K562 (cell line): ENCODE results near the gene CRK. TPM values are rescaled to one million over a fixed set of nuclear protein-coding genes. Genes with fewer than 3 reads are reported as not detected.

Experiments
- DACH1 ChIP-seq: fragments of 450-650 bp; IDR thresholded peaks from 2 replicates; pipeline ENCODE4 v1.6.1; 2018; ENCODE audit not compliant: partially characterized antibody
- GABPA ChIP-seq: fragments of 200-800 bp; sonication (Bioruptor generic); conservative IDR thresholded peaks from 2 replicates; pipeline ENCODE4 v1.6.1; 2016; ENCODE audit warnings: low read depth, missing genetic modification characterization, missing compliant biosample characterization
- GABPB1 ChIP-seq: sonication (generic); formaldehyde crosslinking; IDR thresholded peaks from 2 replicates; pipeline ENCODE4 v1.8.0; 2022; ENCODE audit warnings: mild to moderate bottlenecking, missing genetic modification reagents
- HINFP ChIP-seq: fragments of 450-650 bp; conservative IDR thresholded peaks from 2 replicates; pipeline ENCODE4 v1.6.1; 2016; ENCODE audit warnings: missing genetic modification characterization, low read depth, mild to moderate bottlenecking, control low read depth, missing compliant biosample characterization
- HNRNPH1 ChIP-seq: fragments of 200-400 bp; formaldehyde crosslinking; optimal IDR thresholded peaks from 2 replicates; pipeline ENCODE3; 2017; ENCODE audit warnings: low read depth, mild to moderate bottlenecking, low read length, moderate library complexity
- MIER1 ChIP-seq: fragments of 450-650 bp; IDR thresholded peaks from 2 replicates; pipeline ENCODE4 v1.6.1; 2016; ENCODE audit warnings: antibody characterized with exemption, mild to moderate bottlenecking, low read depth
- SIN3A ChIP-seq, 2 experiments: fragments of 150-350 bp in 1 of 2; IDR thresholded peaks; 2 replicates each; pipeline ENCODE4 v1.6.1; 2011 to 2016; ENCODE audit warnings: borderline replicate concordance in 2 of 2, low read depth in 2 of 2, low read length in 2 of 2, mild to moderate bottlenecking in 2 of 2, moderate library complexity in 2 of 2; ENCODE audit not compliant: control insufficient read depth in 1 of 2
- THAP7 ChIP-seq: fragments of 250-450 bp; sonication (Bioruptor Pico); IDR thresholded peaks from 2 replicates; pipeline ENCODE4 v1.5.0; 2021
- ZNF12 ChIP-seq: sonication (generic); formaldehyde crosslinking; IDR thresholded peaks from 2 replicates; pipeline ENCODE4 v1.4.0; 2020; ENCODE audit warnings: mild to moderate bottlenecking, missing genetic modification reagents
- ZNF445 ChIP-seq: fragments of 250-450 bp; sonication (Bioruptor Pico); IDR thresholded peaks from 2 replicates; pipeline ENCODE4 v1.4.0; 2020; ENCODE audit warnings: low read depth, mild to moderate bottlenecking, moderate library complexity
- ZNF696 ChIP-seq: fragments of 250-450 bp; sonication (Bioruptor Pico); conservative IDR thresholded peaks from 2 replicates; pipeline ENCODE4 v1.4.0; 2020; ENCODE audit warnings: mild to moderate bottlenecking, moderate library complexity
- polyA plus RNA-seq, 8 experiments: library from polyadenylated mRNA; depleted of rRNA in 4 of 8; stranded (reverse) in 5 of 8; unstranded in 3 of 8; fragments of >200 nt; fragmentation: Nextera tagmentation in 2 of 8; fragmentation: Illumina TruSeq in 1 of 8; extraction: Ambion mirVana in 2 of 8; extraction: Trizol in 1 of 8; gene quantifications; 2 replicates each; pipeline versions ENCODE4 v1.2.1 to v1.2.3, GENCODE V29; 2011 to 2014; ENCODE audit warnings: inconsistent platforms in 1 of 8, missing spikeins in 1 of 8
- total RNA-seq, 7 experiments: library from RNA; depleted of rRNA in 6 of 7; stranded (reverse); fragments of >200 nt in 6 of 7; fragmentation: Illumina TruSeq in 2 of 7; extraction: Trizol in 2 of 7; gene quantifications; 2 replicates each; pipeline versions ENCODE4 v1.2.1 to v1.2.3, GENCODE V29; 2011 to 2021; ENCODE audit warnings: low replicate concordance in 1 of 7
- TF ChIP-seq, protein P1 (sequence below): fragments of 200-800 bp; sonication (Bioruptor generic); IDR thresholded peaks from 2 replicates; pipeline ENCODE4 v1.6.1; 2016; ENCODE audit warnings: missing genetic modification characterization, missing compliant biosample characterization
- TF ChIP-seq, protein P2 (sequence below), 2 experiments: fragments of 450-650 bp in 1 of 2; sonication (generic) in 1 of 2; formaldehyde crosslinking in 1 of 2; IDR thresholded peaks in 1 of 2; conservative IDR thresholded peaks in 1 of 2; 2 replicates each; pipeline versions ENCODE4 v1.6.1 to v1.8.1; 2016 to 2023; ENCODE audit warnings: mild to moderate bottlenecking in 2 of 2, moderate library complexity in 2 of 2, inconsistent platforms in 1 of 2, missing genetic modification reagents in 1 of 2
- TF ChIP-seq, protein P3 (sequence below): sonication (generic); formaldehyde crosslinking; IDR thresholded peaks from 2 replicates; pipeline ENCODE4 v1.8.0; 2022; ENCODE audit warnings: mild to moderate bottlenecking, low read depth, missing genetic modification reagents
- TF ChIP-seq, protein P4 (sequence below): fragments of 250-450 bp; sonication (Bioruptor Pico); IDR thresholded peaks from 2 replicates; pipeline ENCODE4 v1.8.0; 2021; ENCODE audit warnings: mild to moderate bottlenecking, moderate library complexity

The CRK gene
- total and polyA plus RNA-seq, 9 of the 15 experiments (the other 6 are each of a cell fraction or from before 2014, with no cell fraction given), result 13.1 to 40.2 (median 26.1) TPM

DNA sequence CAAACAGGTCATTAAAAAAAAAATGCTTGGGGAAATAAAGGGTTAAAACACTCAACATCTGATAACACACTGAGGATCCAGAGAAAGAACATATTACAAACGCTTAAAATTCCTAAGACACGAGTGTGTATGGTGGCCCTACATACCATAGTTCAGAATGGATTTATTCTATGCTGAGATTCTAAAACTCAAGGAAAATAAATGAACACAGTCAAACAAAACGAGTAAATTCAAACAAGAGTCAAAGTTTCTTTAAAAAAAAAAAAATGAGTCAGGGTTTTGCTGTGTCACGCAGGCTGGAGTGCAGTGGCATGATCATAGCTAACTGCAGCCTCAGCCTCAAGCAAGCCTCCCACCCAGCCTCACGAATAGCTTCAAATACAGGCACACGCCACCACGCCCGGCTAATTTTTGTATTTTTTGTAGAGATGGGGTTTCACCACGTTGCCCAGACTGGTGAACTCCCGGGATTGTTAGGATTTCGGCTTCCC is 17.4 kb downstream of the CRK start (continued):
- TF ChIP-seq, protein P1, sequence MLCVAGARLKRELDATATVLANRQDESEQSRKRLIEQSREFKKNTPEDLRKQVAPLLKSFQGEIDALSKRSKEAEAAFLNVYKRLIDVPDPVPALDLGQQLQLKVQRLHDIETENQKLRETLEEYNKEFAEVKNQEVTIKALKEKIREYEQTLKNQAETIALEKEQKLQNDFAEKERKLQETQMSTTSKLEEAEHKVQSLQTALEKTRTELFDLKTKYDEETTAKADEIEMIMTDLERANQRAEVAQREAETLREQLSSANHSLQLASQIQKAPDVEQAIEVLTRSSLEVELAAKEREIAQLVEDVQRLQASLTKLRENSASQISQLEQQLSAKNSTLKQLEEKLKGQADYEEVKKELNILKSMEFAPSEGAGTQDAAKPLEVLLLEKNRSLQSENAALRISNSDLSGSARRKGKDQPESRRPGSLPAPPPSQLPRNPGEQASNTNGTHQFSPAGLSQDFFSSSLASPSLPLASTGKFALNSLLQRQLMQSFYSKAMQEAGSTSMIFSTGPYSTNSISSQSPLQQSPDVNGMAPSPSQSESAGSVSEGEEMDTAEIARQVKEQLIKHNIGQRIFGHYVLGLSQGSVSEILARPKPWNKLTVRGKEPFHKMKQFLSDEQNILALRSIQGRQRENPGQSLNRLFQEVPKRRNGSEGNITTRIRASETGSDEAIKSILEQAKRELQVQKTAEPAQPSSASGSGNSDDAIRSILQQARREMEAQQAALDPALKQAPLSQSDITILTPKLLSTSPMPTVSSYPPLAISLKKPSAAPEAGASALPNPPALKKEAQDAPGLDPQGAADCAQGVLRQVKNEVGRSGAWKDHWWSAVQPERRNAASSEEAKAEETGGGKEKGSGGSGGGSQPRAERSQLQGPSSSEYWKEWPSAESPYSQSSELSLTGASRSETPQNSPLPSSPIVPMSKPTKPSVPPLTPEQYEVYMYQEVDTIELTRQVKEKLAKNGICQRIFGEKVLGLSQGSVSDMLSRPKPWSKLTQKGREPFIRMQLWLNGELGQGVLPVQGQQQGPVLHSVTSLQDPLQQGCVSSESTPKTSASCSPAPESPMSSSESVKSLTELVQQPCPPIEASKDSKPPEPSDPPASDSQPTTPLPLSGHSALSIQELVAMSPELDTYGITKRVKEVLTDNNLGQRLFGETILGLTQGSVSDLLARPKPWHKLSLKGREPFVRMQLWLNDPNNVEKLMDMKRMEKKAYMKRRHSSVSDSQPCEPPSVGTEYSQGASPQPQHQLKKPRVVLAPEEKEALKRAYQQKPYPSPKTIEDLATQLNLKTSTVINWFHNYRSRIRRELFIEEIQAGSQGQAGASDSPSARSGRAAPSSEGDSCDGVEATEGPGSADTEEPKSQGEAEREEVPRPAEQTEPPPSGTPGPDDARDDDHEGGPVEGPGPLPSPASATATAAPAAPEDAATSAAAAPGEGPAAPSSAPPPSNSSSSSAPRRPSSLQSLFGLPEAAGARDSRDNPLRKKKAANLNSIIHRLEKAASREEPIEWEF (CRISPR knock-in tag), result no peak
- TF ChIP-seq HNRNPH1 (no peak), SIN3A (IDR thresholded peaks at IDR 0.05; ENCODE audit: borderline replicate concordance in 2 of 2, control insufficient read depth in 1 of 2, low read depth in 2 of 2, low read length in 2 of 2) (no peak), GABPA (no peak), THAP7 (CRISPR knock-in tag) (no peak), MIER1 (no peak), ZNF445 (CRISPR knock-in tag) (no peak), DACH1 (no peak), HINFP (tag) (no peak), GABPB1 (CRISPR knock-in tag) (no peak), ZNF12 (CRISPR knock-in tag) (no peak), ZNF696 (no peak)
- TF ChIP-seq, protein P2, sequence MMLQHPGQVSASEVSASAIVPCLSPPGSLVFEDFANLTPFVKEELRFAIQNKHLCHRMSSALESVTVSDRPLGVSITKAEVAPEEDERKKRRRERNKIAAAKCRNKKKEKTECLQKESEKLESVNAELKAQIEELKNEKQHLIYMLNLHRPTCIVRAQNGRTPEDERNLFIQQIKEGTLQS (IDR thresholded peaks at IDR 0.05), result no peak
- TF ChIP-seq, protein P2 (CRISPR knock-in tag; conservative IDR thresholded peaks at IDR 0.05), result no peak
- TF ChIP-seq, protein P3, sequence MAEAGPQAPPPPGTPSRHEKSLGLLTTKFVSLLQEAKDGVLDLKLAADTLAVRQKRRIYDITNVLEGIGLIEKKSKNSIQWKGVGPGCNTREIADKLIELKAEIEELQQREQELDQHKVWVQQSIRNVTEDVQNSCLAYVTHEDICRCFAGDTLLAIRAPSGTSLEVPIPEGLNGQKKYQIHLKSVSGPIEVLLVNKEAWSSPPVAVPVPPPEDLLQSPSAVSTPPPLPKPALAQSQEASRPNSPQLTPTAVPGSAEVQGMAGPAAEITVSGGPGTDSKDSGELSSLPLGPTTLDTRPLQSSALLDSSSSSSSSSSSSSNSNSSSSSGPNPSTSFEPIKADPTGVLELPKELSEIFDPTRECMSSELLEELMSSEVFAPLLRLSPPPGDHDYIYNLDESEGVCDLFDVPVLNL (CRISPR knock-in tag), result no peak
- TF ChIP-seq, protein P4, sequence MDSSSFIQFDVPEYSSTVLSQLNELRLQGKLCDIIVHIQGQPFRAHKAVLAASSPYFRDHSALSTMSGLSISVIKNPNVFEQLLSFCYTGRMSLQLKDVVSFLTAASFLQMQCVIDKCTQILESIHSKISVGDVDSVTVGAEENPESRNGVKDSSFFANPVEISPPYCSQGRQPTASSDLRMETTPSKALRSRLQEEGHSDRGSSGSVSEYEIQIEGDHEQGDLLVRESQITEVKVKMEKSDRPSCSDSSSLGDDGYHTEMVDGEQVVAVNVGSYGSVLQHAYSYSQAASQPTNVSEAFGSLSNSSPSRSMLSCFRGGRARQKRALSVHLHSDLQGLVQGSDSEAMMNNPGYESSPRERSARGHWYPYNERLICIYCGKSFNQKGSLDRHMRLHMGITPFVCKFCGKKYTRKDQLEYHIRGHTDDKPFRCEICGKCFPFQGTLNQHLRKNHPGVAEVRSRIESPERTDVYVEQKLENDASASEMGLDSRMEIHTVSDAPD, result no peak
